Left lung (tissue), 10 donors: Measurements from ENCODE around the gene G3BP2. TPM values are rescaled to one million over a fixed set of nuclear protein-coding genes. Genes with fewer than 3 reads are reported as not detected.
A peak's percentile ranks its signal among the peaks of the same experiment; 100 is the strongest.

Source experiments
- ATAC-seq: fragments of 200-7000 bp; cut with Tn5 transposase; one replicate; pipeline ENCODE4 v1.9.1; 2020; ENCODE audit warnings: moderate library complexity
- DNase-seq, 4 donors: peaks; one replicate each; pipeline ENCODE4 v3.0.0-alpha.2; 2013 to 2020
- H3K27ac ChIP-seq, 2 donors: fragments of 200-600 bp; sonication (generic) in 1 of 2; one replicate each; pipeline versions ENCODE4 v1.5.0 to v1.8.0; 2020 to 2021
- H3K27me3 ChIP-seq, 2 donors: fragments of 200-600 bp; sonication (generic) in 1 of 2; one replicate each; pipeline versions ENCODE4 v1.5.0 to v1.8.0; 2020 to 2021
- H3K36me3 ChIP-seq, 2 donors: fragments of 200-600 bp; sonication (generic) in 1 of 2; one replicate each; pipeline versions ENCODE4 v1.5.0 to v1.8.0; 2020 to 2021
- H3K4me1 ChIP-seq, 2 donors: fragments of 200-600 bp; one replicate each; pipeline ENCODE4 v1.8.0; 2021
- H3K4me3 ChIP-seq, 2 donors: fragments of 200-600 bp; sonication (generic) in 1 of 2; one replicate each; pipeline versions ENCODE4 v1.5.0 to v1.8.0; 2020 to 2021; ENCODE audit warnings: mild to moderate bottlenecking in 1 of 2
- H3K9me3 ChIP-seq, 2 donors: fragments of 200-600 bp; sonication (generic) in 1 of 2; one replicate each; pipeline versions ENCODE4 v1.5.0 to v1.8.0; 2020 to 2021
- intact Hi-C, 2 donors: fragments of 100-400 bp; cut with DNase I; formaldehyde crosslinking; loops; one replicate each; pipeline versions ENCODE4 v1.11.2 to v1.14.2; 2022
- polyA plus RNA-seq, 6 donors: library from polyadenylated mRNA; unstranded; fragments of 120-200 nt; gene quantifications; one replicate each; pipeline ENCODE4 v1.2.1, GENCODE V29; 2013; ENCODE audit not compliant: insufficient read length in 6 of 6
- total RNA-seq, 2 donors: library from RNA; stranded (reverse); fragmentation: NEBNext Ultra II Directional; extraction: Animal tissue kit (Norgen Biotek cat#: 25700); gene quantifications; one replicate each; pipeline ENCODE4 v1.2.1, GENCODE V29; 2021
- TF ChIP-seq, protein P1 (sequence below), 2 donors: fragments of 200-600 bp; sonication (generic) in 1 of 2; IDR thresholded peaks; one replicate each; pipeline versions ENCODE4 v1.5.0 to v1.8.0; 2021; ENCODE audit warnings: antibody characterized with exemption in 2 of 2
- donor health status: DM: no; HTN: yes; CAD: no.
- donor health status: DM: no; HTN: no; CAD: no.

Gene G3BP2
- total and polyA plus RNA-seq, 8 donors = 105 to 136 (median 123) TPM

DNA sequence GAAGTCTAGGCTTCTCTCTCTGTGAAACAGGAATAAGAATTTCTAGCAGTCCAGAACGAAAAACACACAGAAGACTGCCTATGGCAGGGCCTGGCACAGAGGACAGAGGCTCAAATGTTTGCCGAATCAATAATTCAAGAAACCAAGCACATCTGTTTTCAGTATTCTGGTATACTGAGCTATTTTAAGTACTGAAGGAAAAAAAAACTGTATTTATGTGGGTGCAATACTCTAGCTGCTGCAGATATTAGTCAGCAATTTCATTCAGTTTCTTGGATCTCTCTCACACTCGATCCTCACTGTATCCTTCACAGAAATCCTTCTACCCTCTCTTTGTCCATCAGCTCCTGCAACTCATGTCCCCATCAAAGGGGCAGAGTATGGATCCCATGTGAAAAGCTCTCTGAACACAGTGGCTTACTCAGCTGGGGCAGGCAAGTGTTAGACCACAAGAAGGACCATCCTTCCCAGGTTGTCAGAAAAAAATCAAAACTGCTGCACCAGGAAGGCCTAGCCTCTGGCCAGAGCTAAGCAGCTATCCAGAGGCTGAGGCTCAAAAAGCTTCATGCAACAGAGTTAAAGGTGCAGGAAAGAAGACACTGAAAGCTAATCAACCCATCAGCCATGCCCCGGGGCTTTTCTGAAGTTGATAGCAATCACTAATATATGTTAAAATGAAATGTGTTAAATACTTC lies 42.0 kb upstream of the G3BP2 start:
- Histone ChIP-seq H3K4me1 (no peaks in the 10 kb centered on the region), H3K27ac (peak overlapping the region in 1 of 2 donors; percentile 0), H3K9me3 (no peaks in the 10 kb centered on the region), H3K36me3 (no peaks in the 10 kb centered on the region), H3K4me3 (no peak overlapping the region), H3K27me3 (no peaks in the 10 kb centered on the region)
- DNase-seq (no peak), ATAC-seq (no peak)
- intact Hi-C loops = no loop called here
- TF ChIP-seq, protein P1, sequence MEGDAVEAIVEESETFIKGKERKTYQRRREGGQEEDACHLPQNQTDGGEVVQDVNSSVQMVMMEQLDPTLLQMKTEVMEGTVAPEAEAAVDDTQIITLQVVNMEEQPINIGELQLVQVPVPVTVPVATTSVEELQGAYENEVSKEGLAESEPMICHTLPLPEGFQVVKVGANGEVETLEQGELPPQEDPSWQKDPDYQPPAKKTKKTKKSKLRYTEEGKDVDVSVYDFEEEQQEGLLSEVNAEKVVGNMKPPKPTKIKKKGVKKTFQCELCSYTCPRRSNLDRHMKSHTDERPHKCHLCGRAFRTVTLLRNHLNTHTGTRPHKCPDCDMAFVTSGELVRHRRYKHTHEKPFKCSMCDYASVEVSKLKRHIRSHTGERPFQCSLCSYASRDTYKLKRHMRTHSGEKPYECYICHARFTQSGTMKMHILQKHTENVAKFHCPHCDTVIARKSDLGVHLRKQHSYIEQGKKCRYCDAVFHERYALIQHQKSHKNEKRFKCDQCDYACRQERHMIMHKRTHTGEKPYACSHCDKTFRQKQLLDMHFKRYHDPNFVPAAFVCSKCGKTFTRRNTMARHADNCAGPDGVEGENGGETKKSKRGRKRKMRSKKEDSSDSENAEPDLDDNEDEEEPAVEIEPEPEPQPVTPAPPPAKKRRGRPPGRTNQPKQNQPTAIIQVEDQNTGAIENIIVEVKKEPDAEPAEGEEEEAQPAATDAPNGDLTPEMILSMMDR (IDR thresholded peaks at IDR 0.05) = no peak

DNA sequence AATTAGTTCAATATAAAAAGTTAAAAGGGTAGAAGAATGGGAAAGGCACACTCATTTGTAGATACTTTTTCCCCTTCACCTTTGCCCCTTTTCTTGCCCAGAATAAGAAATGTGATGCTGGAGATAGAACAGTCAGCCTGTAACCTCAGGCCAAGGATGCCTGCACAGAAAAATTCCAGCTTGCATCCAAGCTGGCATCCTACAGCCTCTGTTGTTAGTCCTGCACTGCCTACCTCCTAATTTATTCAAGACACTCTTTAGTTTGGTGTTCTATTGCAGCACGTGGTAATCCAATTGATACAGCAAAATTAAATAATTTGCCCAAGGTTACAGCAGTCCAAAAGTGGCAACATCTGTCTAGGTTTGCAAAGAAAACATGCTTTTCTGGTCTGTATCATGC lies 41.5 kb upstream of the G3BP2 start:
- Histone ChIP-seq H3K27ac (no peak overlapping the region), H3K27me3 (no peaks in the 10 kb centered on the region), H3K36me3 (no peaks in the 10 kb centered on the region), H3K4me3 (no peak overlapping the region), H3K4me1 (no peaks in the 10 kb centered on the region), H3K9me3 (no peaks in the 10 kb centered on the region)
- no peak for ATAC-seq
- intact Hi-C loops = no loop called here
- TF ChIP-seq, protein P1 (IDR thresholded peaks at IDR 0.05) = no peak
- no peak for DNase-seq

DNA sequence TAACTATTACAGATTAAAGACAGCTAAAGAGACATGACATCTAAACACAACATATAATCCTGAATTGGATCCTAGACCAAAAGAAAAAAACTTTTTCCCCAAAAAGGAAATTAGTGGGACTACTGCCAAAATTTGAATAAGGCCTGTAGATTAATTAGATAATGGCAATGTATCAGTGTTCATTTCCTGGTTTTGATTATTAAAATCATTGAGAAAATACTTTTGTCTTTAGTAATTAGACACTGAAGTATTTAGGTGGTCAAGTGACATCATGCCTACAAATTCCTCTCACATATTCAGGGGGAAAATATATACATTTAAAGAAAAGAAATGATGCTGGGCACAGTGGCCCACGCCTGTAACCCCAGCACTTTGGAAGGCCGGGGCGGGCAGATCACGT lies 40.8 kb upstream of the G3BP2 start:
- Histone ChIP-seq H3K4me1 (no peaks in the 10 kb centered on the region), H3K27me3 (no peaks in the 10 kb centered on the region), H3K36me3 (no peaks in the 10 kb centered on the region), H3K27ac (no peak overlapping the region), H3K4me3 (no peak overlapping the region), H3K9me3 (no peaks in the 10 kb centered on the region)
- ATAC-seq (no peak), DNase-seq (no peak)
- intact Hi-C loops = no loop called here
- TF ChIP-seq, protein P1 (IDR thresholded peaks at IDR 0.05) = no peak

DNA sequence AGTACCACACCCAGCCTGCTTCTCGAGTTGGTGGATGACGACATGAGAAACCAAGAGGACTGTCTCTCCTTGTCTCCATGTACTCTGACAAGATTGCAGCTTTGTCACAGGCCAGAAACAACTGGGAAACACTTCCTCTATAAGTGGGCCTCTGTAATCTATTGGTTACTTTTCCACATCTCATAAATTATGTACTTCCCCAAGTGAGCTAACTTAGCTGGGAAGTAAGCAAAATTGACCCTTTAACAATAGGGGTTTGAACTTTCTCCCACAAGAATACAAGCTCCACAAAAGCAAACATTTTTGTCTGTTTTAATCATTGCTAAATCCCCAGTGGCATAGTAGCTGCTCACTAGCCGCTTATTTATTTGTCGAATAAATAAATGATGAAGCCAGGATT lies 37.0 kb upstream of the G3BP2 start:
- Histone ChIP-seq H3K4me3 (no peak overlapping the region), H3K27ac (no peak overlapping the region), H3K36me3 (no peaks in the 10 kb centered on the region), H3K27me3 (no peaks in the 10 kb centered on the region), H3K9me3 (no peaks in the 10 kb centered on the region), H3K4me1 (no peaks in the 10 kb centered on the region)
- ATAC-seq = no peak
- TF ChIP-seq, protein P1 (IDR thresholded peaks at IDR 0.05) = no peak
- intact Hi-C loops = no loop called here
- no peak for DNase-seq

DNA sequence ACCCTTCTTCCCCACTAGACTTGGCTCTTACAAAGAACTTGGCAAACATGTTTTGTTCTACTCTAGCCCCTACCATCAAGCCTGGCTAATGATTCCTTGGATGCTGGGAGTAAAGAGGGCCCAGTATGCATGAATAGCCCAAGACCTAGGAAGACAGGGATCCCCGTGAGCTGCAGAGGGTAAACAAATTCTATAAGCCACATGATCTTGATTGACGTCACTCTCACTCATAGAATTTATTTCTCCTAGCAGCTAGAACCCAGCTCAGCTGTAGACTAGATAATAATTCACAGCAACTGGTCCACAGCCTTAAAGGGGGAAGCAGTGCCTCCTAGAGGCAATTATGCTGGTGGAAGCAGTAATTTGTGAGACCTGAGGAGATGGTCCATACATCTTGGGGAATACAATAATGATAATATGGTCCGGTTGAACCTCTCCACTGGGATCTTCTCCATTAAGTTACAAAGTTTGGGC lies 35.0 kb upstream of the G3BP2 start:
- Histone ChIP-seq H3K9me3 (no peaks in the 10 kb centered on the region), H3K27me3 (no peaks in the 10 kb centered on the region), H3K36me3 (no peaks in the 10 kb centered on the region), H3K4me1 (no peaks in the 10 kb centered on the region), H3K27ac (no peak overlapping the region), H3K4me3 (no peak overlapping the region)
- TF ChIP-seq, protein P1 (IDR thresholded peaks at IDR 0.05) = peak in 1 of 2 donors; percentile 31
- intact Hi-C loops = no loop called here
- DNase-seq (no peak), ATAC-seq (peak; percentile 88)
